IPS-11a (cell line): Measurements from ENCODE around the gene CFAP251.
"Not testable (repeated sequence)": the region's sequence is repeated elsewhere in the genome, so short reads cannot be mapped to it uniquely, and the experiment has no call there.

ENCODE experiments used
- H3K4me3 ChIP-seq: one replicate; pipeline ENCODE4 v1.5.1; 2013; ENCODE audit warnings: low read depth, low read length, control low read depth

Gene CFAP251, protein sequence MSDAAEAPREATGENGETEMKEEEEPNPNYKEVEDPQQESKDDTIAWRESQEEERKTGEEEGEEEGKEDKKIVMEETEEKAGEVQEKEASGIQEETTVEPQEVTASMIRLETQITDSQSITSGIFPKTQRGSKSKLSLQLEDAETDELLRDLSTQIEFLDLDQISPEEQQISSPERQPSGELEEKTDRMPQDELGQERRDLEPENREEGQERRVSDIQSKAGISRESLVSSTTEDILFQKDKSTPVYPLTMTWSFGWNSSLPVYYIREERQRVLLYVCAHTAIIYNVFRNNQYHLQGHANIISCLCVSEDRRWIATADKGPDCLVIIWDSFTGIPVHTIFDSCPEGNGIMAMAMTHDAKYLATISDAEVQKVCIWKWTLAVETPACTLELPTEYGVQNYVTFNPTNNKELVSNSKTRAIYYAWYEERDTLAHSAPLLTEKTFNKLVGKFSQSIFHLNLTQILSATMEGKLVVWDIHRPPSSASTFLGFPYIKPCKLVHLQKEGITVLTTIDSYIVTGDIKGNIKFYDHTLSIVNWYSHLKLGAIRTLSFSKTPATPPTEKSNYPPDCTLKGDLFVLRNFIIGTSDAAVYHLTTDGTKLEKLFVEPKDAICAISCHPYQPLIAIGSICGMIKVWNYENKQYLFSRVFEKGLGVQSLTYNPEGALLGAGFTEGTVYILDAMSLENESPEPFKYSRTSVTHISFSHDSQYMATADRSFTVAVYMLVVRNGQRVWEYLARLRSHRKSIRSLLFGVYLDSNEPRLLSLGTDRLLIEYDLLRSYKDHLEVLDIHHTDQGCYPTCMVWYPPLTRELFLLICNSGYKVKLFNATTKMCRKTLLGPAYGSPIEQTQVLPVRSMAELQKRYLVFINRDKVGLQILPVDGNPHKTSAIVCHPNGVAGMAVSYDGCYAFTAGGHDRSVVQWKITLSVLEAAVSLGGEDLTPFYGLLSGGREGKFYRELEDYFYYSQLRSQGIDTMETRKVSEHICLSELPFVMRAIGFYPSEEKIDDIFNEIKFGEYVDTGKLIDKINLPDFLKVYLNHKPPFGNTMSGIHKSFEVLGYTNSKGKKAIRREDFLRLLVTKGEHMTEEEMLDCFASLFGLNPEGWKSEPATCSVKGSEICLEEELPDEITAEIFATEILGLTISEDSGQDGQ

DNA sequence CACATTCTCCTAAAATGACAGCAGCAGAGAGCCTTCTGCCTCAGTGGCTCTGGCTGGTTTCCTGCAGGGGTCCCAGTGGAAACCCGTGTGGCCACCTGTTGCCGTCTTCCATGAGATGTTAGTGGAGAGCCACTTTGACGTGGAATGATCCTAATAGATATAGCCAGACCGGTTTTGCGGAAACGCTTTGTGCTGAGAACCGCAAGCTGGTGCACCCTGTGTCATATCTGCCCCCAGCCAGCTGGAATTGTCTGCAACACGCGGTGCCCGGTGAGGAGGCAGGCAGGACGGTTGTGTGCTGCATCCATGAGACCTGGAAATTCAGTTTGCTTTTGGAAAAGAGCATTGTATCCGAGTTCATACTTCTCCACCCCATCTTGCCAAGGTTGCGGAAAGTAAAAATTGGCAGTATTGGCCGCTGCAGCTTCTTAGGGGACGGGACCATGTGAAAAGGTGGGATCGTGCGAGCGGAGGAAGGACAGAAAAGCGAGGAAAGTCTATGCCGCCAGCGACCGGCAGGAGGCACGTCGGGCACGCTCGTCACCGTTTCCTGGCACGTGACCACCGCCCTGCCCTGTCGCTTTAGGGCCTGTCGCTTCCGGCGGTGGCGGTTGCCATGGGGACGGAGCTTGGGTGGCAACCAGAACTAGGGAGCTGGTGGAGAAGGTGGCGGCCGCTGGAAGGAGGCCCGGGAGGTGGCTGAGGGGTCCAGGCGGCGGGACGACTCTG lies at the start of gene CFAP251:
Gene CFAP251 (plus strand): TSS at position 643 of the 729 bp plus-strand sequence. CDS start 2,714 bp downstream, outside the sequence.
- H3K4me3 ChIP-seq = peak within 1 kb of the TSS; percentile 24

DNA sequence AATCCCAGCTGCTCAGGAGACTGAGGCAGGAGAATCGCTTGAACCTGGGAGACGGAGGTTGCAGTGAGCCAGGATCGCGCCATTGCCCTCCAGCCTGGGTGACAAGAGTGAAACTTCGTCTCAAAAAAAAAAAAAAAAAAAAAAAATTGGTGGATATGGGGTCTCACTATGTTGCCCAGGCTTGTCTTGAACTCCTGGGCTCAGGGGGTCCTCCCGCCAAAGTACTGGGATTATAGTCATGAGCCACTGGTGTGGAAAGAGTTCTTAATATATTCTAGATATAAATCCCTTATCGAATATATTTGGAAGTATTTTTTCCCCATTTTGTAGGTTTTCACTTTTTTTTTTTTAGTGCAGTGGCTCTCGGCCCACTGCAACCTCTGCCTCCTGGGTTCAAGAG lies 49.2 kb upstream of the CFAP251 start:
- H3K4me3 ChIP-seq = not testable (repeated sequence)

DNA sequence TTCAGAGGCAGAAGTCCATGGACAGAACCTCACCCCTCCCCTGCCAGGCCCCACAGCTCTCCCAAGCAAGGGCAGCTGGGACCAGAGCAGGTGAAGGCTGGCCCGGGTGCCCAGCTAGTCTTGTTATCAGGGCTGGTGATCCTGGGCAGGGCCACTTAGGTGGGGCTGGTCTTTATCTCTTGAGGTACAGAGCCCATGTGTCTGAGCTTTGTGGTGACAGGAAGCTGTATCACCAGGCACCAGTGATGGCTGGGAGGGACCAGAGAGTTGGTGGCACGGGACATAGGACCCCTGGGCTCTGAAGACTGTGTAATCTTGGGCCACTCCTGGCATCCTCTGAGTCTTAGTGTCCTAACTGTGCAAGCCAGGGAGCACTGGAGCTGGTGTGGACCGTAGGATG lies 46.9 kb upstream of the CFAP251 start:
- no peak overlapping the region for H3K4me3 ChIP-seq

DNA sequence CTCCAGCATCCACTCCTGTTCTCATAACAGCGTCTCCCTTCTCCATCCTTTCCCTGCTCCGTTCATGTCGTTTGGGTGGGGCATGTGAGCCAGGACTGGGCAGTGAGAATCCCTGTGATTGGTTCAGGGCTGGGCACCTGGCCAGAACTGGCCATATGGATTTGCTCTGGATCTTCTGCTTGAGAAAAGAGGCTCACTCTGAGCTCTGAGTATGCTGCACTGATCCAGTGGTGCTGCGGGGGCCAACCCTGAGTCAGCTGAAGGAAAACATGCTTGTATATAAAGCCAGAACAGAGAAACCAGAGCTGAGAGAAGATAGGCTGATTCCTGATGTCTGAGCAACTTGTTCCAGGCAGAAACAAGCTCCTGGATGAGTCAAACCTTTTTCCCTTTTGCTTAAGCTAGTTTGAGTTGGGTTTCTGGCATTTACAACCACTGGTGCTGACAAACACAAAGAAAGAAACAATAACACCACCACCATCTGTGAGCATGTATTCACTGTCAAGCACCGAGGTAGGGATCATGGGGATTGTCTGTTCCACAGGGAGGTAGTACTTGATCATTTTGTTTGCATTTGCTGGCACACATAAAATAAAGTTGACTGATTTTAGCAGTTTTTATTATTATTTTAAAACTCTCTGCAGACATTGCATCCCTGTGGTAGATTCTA lies 45.7 kb upstream of the CFAP251 start:
- no peak overlapping the region for H3K4me3 ChIP-seq

DNA sequence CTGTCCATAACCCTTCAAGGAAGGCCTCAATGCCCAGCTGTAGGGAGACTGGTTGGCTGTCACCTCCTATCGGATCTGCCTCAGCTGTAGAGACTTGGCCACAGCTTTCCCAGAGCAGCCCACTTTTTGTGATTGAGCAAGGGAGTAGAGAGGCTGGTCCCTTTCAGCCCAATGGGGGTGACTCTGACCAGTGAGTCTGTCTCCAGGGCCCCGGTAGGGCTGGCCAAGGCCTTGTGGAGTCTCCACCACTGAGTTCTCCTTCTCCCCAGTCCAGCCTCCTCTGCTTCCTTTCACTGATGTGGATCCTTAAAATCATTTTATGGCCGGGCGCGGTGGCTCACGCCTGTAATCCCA lies 45.2 kb upstream of the CFAP251 start:
- H3K4me3 ChIP-seq = no peak overlapping the region

DNA sequence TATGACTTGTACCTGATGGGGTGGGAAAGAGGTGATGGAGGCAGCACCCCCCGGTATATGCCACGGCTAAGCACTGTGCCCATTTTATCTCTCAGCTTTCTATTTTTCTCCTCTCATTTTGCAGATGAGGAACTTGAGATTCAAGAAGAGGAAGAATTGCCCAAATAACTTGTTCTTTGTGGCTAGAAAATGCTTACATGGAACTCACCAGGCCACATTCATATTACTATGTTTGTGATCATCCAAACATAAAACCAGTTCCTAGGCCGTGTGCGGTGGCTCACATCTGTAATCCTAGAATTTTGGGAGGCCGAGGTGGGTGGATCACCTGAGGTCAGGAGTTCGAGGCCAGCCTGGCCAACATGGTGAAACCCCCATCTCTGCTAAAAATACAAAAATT lies 44.3 kb upstream of the CFAP251 start:
- H3K4me3 ChIP-seq = no peak overlapping the region

DNA sequence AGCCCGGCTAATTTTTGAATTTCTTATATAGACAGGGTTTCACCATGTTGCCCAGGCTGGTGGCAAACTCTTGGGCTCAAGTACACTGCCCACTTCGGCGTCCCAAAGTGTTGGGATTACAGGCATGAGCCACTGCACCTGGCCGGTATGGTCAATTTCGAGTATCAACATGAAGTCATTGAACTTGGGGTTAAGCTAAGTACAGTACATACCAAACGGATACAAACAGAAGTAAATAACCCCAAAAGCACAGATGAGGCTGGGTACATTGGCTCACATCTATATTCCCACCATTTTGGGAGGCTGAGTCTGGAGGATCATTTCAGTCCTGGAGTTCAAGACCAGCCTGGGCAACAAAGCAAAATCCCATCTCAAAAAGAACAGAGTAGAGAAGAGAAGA lies 42.8 kb upstream of the CFAP251 start:
- H3K4me3 ChIP-seq = no peak overlapping the region

DNA sequence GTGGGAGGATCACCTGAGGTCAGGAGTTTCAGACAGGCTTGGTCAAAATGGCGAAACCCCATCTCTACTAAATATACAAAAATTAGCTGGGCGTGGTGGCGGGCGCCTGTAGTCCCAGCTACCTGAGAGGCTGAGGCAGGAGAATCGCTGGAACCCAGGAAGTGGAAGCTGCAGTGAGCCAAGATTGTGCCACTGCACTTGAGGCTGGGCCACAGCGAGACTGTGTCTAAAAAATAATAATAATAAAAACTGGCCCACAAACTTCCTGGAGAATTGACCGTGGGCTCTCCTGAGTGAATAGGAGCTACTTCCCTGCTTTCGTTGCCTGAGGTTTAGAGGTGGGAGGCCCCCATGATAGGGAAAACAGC lies 42.3 kb upstream of the CFAP251 start:
- not testable (repeated sequence) for H3K4me3 ChIP-seq

DNA sequence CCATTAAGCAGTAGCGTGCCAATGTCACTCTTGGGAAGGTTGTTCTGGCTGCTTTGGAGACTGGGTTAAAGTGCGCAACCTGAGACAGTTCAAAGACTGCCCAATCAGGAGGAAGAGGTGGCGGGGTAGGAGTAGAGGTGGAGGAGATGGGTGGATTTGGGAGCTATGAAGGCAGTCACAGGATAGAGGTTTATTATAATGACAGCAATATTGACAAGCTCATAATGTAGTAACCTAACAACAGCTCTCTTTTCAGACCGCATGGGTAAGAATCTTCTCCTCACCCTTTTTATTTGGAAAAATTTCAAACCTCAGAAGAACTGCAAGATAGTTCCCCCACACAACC lies 35.1 kb upstream of the CFAP251 start:
- no peak overlapping the region for H3K4me3 ChIP-seq

DNA sequence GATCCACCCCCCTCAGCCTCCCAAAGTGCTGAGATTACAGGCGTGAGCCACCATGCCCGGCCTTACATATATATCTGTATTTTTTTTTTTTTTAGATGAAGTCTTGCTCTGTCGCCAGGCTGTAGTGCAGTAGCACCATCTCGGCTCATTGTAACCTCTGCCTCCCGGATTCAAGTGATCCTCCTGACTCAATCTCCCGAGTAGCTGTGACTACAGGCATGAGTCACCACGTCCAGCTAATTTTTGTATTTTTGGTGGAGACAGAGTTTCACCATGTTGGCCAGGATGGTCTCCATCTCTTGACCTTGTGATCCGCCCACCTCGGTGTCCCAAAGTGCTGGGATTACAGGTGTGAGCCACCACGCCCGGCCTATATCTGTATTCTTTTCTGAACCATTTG lies 33.3 kb upstream of the CFAP251 start:
- H3K4me3 ChIP-seq = not testable (repeated sequence)

DNA sequence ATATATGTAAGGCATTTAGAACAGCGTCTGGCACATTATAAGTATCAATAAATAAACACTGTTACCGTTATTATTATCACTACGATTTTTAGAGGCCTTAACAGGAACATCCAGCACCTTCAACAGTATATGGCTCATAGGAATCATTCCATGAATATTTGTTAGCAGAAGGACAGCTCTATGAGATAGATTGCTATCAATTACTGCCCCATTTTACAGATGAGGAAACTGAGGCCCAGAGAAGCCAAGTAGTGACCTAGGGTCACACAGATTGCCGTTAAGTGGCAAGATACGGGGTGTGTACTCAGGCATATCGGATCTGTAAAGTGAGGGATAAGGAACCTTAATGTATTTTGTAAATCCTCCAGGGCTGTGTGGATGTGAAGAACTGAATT lies 30.3 kb upstream of the CFAP251 start:
- H3K4me3 ChIP-seq = peak overlapping the region; percentile 80

DNA sequence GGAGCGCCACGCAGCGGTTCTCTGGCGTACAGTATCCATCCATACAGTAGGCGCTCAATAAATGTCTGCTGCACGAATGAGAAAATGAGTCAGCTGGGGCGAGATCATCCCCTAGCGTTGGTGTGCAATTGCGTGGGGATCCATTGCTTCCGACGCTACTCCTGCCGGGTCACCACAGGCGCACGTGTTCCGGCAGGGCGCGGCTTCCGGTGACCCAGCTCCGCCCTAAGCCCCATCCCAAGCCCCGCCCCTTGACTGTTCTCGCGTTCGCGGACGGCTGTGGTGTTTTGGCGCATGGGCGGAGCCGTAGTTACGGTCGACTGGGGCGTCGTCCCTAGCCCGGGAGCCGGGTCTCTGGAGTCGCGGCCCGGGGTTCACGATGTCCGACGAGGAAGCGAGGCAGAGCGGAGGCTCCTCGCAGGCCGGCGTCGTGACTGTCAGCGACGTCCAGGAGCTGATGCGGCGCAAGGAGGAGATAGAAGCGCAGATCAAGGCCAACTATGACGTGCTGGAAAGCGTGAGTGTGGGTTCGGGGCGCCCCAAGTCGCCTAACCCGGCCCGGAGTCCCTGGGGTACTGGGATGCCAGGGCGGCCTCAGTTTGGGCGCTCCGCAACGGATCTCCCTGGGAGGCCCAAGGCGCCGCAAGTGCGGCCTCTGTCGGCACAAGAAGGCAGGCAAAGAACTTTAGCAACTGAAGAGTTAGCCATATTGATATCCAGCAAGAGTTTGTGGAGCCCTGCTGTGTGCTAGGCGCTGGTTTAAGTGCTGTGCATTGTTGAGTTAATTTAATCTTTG lies 29.7 kb upstream of the CFAP251 start, which contains the start of gene PSMD9:
Gene PSMD9 (plus strand): TSS at position 313 of the 796 bp plus-strand sequence. CDS start 67 bp downstream, at position 380.
- peak within 1 kb of the TSS; percentile 80 for H3K4me3 ChIP-seq

DNA sequence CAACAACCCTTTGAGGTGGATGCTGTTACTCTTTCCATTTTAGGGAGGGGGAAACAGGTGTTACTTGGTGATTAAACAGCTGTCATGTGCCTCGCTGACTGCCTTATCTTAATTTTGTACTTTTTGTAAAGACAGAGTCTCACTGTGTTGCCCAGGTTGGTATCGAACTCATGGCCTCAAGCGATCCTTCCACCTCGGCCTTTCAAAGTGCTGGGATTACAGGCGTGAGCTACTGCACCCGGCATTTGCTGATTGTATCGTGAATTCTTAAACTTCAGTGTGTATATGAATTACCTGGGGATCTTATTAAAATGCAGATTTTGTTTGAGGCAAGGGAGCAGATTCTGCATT lies 29.1 kb upstream of the CFAP251 start:
- H3K4me3 ChIP-seq = peak overlapping the region; percentile 80

DNA sequence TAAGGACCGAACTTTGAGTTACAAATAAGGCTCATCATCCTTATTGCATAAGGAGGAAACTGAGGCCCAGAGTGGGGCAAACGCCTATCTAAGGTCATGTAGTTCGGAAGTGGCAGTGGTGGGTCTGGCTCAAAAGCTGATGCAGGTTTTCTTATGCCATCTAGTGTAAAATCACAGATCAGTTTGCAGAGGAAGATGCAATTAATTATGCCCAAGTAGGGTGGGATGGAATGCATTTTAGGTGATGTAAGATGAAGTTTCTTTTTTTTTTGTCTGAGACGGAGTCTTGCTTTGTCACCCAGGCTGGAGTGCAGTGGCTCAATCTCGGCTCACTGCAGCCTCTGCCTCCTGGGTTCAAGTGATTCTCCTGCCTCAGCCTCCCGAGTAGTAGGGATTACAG lies 28.7 kb upstream of the CFAP251 start:
- peak overlapping the region; percentile 80 for H3K4me3 ChIP-seq

DNA sequence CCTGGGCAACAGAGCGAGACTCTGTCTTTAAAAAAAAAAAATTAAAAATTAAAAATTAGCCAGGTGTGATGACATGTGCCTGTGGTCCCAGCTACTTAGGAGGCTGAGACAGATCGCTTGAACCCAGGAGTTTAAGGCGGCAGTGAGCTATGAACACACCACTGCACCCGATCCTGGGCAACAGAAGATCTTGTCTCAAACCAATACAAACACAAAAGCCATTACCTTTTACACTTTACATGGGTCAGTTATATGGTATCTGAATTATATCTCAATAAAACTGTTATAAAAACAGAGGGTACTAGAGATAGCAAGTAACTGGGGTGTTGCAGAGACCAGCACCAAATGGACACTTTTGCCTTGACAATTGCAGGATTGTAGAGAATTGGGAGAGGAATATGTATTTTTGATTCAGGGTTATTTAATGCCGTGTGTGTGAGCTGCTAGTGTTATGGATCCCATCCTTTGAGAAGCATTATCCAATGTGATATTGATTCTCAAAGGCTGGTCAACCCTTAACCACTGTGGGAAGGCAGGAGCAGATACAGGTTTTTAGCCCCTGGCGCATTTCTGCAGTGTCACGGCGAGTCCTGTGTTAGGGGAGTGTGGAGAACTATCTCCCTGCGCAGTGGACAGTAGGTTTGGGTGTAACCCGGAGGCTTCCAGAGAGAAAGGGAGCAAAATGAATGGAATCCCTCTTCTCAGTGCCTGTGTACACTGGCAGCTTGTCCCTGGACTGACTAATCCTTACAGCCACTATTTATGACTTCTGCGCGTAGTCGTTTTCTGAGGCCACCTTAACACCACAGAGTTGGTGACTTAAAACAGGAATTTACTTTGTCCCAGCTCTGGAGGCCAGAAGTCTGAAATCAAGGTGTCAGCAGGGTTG lies 25.5 kb upstream of the CFAP251 start:
- no peak overlapping the region for H3K4me3 ChIP-seq

DNA sequence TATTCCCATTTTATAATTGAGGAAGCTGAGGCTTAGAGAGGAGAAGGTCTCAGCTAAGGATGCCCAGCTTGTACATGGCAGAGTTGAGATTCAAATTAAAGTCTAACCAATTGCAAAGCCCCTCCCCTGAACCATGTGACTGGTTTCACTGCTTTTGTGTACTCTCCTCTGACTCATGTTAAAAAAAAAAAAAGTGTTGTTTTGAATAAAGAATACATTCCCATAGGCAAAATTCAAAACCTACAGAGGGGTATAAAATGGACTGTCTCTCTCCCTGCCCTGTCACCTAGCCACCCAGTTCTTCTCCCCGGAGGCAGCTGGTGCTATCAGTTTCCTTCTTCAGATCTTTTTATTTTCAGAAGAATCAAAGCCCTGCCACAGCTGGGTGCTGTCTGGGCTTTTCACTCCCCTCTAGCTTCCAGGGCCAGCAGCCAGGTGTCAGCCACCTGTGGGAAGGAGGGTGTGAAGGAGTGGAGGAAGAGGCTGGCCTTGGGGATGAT lies 24.4 kb upstream of the CFAP251 start:
- H3K4me3 ChIP-seq = no peak overlapping the region

DNA sequence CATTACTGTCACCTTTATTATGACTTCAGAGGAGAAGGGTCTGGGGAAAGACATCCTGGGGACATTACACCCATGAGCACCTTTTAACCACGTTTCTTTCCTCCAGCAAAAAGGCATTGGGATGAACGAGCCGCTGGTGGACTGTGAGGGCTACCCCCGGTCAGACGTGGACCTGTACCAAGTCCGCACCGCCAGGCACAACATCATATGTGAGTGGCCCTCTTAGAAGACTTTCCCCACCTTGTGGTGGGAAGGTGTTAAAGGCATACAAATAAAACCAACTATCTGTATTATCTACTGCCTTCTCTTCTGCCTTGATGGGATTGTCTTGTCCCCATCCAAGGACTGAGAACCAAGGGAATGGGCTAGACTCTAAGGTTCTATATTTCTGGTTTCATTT lies 23.8 kb upstream of the CFAP251 start:
- no peak overlapping the region for H3K4me3 ChIP-seq

DNA sequence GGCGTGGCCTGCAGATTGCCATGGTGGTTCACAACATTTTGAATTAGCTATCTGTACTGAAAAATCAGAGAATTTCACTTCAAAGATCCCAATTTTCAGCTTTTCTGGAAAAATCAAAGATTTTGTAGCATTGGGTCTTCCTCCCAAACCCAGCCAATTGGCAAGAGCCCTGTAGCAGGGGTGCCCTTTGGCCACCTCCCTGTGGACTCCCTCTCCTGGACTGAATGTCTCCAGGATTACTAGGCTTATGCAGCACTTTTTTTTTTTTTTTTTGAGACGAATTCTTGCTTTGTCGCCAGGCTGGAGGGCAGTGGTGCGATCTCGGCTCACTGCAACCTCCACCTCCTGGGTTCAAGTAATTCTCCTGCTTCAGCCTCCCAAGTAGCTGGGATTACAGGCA lies 20.1 kb upstream of the CFAP251 start:
- no peak overlapping the region for H3K4me3 ChIP-seq

DNA sequence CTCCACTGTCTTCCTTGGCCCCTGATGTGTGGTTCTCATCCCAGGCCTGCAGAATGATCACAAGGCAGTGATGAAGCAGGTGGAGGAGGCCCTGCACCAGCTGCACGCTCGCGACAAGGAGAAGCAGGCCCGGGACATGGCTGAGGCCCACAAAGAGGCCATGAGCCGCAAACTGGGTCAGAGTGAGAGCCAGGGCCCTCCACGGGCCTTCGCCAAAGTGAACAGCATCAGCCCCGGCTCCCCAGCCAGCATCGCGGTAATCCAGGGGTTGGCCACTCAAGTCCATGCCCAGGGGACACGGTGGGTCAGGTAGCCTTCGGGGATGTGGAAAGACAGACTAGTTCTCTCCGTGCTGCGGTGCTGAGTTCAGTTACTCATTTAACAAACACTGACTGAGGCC lies 18.8 kb upstream of the CFAP251 start:
- H3K4me3 ChIP-seq = no peak overlapping the region
